Middle frontal gyrus (tissue), 1 donor: ENCODE measurements around the gene SRPX.

Source experiments
- DNase-seq: peaks from one replicate; pipeline ENCODE4 v3.0.0-alpha.2; 2015; ENCODE audit warnings: low spot score; ENCODE audit errors: extremely low spot score

SRPX gene

GRCh38 chrX:38220415-38221390 lies at the start of gene SRPX:
Gene SRPX, minus strand, starts transcription at chrX:38220871. Its CDS starts 79 bp downstream, at chrX:38220792.
- no peak for DNase-seq

DNA sequence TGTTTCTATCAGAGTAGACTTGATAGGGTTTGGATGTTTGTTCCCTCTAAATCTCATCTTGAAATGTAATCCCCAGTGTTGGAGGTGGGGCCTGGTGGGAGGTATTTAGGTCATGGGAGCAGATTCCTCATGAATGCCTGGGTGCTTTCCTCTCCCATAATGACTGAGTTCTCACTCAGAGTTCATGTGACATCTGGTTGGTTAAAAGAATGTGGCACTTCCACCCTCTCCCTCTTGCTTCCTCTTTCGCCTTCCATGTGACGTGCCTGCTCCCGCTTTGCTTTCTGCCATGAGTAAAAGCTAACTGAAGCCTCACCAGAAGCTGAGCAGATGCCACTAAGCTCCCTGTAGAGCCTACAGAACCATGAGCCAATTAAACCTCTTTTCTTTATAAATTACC lies 47.3 kb upstream of the SRPX start:
- no peak for DNase-seq

DNA sequence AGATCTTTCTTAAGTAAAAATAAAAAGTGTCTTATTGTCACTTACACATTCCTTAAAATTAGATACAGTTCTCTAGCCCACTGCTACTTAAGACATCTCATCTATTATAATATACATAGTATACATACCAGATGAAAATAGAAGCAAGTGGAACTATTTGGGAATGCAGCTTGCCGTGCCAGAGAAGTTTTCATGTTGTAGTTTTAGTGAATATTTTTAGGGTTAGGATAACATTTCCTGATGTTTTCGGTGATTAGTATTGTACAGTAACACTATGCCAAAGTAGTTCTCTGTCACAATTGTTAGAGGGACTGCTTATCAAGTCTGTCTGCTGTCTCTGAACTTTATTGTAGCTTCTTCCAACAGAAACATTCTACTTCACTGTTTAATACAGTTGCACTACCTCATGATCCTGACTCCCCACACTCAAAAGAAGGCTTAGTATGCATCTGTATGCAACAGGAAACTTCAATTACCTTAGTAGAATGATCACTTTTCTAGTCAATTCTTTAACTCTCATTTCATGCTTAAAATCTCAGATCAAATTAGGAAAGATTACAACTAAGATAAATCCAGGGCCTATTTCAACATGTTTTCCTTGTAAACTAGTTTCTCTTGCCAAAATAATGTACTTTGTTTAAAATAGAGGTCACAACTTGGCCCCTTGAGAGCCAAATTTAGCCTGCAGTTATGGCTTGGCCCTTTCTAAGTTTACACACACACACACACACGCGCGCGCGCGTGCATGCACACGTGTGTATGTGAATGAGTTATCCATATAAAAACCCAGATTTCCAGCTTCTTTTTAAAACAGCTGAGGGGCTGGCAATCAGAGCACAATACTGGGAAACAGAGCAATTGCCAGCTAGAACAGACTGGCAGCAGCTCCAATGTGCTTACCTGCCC lies 42.3 kb upstream of the SRPX start:
- no peak for DNase-seq

- DNase-seq, result no peak
Observed at GRCh38 chrX:38260231-38260630, 39.6 kb upstream of the SRPX start.

GRCh38 chrX:38256019-38256418 lies 35.3 kb upstream of the SRPX start:
- no peak for DNase-seq

GRCh38 chrX:38249965-38250364 lies 29.3 kb upstream of the SRPX start:
- DNase-seq, result no peak

- no peak for DNase-seq
Observed at GRCh38 chrX:38247051-38247450, 26.4 kb upstream of the SRPX start.

- no peak for DNase-seq
Observed at GRCh38 chrX:38240541-38240940, 19.9 kb upstream of the SRPX start.

DNA sequence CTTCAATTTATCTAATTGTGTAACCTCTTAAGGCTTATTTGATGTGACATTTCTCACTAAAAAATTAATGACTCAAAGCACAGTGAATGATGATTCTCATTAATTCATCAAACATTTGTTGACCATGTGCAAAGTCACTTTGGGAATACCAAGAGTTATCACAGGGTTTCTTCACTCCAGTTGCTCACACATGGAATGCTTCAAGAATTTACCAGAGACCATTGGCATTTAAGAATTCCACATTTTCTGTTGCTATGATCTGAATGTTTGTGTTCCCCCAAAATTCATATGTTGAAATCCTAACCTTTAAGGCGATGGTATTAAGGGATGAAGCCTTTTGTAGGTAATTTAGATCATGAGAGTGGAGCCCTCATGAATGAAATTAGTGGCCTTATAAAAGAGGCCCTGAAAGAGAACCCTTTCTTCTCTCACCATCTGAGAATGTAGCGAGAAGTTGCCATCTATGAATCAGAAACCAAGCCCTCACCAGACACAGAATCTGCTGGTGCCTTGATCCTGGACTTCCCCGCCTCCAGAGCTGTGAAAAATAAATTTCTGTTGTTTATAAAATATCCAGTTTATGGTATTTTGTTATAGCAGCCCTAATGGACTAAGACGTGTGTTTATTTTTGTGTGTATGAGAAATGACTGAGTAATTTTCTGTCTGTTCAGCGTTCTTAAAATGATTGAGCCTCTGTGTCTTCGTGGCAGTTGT lies 16.4 kb upstream of the SRPX start:
- DNase-seq, result no peak

GRCh38 chrX:38233891-38234667 lies 13.4 kb upstream of the SRPX start:
- no peak for DNase-seq

DNA sequence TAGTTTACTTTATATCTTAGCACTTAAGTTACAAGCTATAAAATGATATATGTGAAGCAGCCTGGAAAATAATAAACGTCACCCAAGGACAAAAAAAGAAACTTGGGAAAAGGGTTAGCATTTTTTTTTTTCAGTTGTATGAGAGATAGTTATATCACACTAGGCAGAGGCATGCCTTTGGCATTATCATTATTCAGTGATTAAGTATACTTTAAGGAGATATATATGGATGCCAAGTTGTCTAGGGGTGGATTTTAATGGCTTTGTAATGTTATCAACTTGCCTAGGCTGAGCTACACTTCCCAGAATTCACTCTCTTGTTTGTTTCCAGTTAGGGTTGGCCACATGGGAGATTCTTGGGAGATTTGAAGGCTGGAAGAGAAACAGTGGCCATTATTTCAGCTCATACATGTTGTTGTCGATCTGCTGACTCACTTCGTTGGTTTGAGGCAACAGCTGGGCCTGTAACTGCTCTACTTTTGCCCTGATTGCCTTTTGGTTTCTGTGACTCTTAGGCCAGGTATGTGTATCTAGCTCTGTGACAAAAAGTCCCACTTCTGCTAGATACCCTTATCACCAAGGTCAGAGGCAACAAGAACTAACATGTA lies 11.5 kb upstream of the SRPX start:
- DNase-seq, result no peak

DNA sequence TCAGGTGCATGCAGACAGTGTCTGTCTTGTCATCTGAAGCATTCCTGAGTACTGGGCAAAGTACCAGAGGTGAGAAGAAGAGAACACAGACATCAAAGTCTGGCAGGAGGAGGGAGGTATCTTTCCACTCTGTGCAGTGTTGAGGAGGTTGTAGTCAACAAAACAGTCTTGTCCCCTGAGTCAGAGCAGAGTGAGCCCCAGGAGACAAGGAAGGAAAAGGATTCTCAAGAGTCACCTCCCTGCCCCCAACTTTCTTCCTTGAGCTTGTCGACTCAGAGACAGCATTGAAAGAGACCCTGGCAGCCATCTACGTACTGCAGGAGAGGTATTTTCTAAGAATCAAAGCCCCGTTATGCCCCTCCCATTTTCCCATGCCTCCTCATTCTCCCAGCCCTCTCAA lies 4.4 kb upstream of the SRPX start:
- no peak for DNase-seq

GRCh38 chrX:38224160-38224559 lies 3.5 kb upstream of the SRPX start:
- no peak for DNase-seq

DNA sequence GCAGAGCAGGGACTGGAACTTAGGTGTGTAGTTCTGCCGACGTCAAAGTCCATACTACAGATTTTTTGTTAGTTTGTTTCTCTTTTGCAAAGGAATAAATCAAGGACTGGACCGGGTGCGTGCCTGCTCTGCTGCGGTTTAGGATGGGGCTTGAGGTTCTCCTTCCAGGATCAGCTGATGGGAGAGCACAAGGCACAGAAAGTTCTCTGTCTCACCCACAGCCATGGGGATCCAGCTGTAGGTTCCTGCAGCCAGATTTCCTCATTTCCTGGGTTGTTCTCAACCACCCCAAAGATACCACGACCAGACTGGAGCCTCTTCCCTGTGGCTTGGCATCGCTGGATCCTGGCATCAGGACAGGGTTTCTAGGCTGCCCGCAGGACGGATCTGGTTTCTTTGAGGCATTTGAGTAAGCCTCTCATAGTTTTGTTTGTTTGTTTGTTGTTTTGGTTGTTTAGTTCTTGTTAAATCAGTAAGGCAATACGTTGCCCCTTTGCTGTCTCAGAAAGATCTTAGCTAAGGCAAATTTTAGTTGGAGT lies 789 bp upstream of the SRPX start:
- no peak for DNase-seq

- no peak for DNase-seq
Observed at GRCh38 chrX:38220024-38220414, 652 bp downstream of the SRPX start.

DNA sequence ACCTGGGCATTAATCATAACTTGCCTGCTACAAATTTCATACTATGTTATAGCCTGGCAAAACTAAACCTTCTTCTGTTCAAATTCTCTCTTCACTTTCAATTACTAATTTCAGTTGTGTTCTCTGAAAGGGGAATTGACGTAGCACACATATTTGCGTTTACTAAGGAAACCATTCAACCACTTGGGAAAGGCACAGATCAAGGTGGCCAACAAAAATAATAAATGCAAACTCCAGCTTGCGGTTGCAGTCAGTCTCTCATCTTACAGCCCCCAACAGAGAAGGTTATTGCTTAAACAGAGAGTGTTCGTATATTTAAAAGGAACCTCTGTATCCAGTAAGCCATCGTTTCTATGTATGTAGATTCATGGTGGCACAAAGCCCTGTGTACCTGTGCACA lies 4.0 kb downstream of the SRPX start:
- no peak for DNase-seq

DNA sequence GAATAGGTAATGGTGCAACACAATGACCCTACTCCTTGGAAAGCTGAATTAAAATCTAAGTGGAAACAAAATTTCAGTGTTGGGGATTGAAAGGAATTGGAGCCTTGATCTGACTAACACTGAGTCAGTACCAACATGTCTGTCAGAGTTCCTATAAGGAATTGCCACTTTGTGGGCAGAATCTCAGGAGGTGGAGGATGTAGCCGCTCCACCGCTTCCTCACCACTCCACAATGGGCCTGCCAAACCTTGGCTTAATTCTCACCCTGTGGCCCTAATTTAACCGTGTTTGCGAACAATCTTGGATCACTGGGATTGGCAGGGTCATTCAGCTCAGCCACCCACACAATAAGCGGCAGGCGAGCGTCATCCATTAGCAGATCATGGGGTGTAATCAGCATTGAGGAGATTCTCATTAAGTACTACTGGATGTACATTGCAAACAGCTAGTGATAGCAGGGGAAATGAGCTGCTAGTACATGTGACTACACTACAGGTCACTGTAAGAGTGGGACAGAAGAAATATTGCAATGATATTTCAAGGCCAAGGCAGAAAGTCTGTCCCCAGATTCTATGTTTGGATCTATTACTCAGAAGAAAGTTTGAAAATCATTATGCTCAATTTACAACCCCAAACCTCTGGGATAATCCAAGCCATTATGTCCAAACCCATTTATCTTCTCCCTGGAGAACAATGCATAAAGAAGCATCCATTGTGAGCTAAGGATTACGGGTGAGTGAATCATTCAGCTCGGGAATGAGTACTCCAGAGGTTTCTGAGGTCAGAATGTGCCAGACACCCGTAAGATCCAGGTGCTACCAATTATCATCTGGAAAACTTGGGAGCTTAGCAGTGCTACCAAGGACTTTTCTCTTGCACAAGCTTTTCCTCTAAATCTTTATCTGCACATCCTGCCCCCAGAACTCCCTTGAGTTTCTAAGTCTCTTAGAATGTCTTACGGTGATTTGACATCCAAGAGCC lies 5.8 kb downstream of the SRPX start:
- no peak for DNase-seq

- no peak for DNase-seq
Observed at GRCh38 chrX:38214044-38214443, 6.6 kb downstream of the SRPX start.
